ENCODE data around the gene MIA.
"Not testable (repeated sequence)": the region's sequence is repeated elsewhere in the genome, so short reads cannot be mapped to it uniquely, and the experiment has no call there.

Gene MIA

DNA sequence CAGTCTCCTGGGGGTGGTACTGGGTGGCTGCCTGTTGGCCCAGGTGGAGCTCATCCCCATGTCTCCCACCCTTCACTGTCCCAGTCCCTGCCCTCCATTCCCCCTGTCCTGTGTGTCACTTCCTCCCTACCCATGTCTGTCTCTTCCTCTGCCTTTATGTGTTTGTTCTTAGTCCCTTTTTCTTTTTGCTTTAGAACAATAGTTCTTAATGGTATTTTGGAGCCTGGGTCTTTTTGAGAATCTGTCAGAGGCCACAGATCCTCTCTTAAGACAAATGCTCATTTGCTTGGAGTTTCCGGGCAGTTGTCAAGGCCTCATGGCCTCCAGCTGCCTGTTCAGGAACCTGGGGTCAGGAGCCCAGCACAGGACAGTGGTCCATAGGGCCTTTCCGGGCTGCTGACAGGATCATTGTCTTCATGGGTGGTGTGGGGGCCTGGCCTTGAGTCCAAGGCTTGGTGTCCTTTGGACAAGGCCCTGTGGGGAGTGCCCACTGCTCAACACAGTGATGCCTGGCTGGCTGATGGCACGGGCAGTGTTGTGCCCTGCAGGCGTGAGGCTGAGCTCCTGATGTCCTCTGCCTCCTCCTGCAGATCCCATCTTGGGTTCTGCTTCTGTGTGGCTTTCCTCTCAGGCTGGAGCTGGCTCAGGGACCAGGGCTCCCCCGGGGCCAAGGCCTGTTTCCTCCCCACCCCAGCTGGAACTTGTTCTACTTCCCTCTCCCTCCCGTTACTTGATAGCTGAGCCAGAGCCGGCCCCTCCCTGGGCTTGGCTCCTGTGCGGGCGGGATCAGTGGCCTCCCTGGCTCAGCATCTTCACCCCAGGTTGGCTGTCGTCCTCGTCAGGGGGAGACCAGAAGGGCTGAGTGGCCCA lies 27.2 kb downstream of the MIA start:
- no peak for DNase-seq (ENCODE audit: low read depth in 2 of 2)

GRCh38 chr19:40803170-40803856 lies 28.0 kb downstream of the MIA start:
- no peak for DNase-seq (ENCODE audit: low read depth in 2 of 2)

- no peak for DNase-seq (ENCODE audit: low read depth in 2 of 2)
Observed at GRCh38 chr19:40803857-40804782, 28.8 kb downstream of the MIA start.

GRCh38 chr19:40804783-40805242 lies 29.5 kb downstream of the MIA start:
- no peak for DNase-seq (ENCODE audit: low read depth in 2 of 2)

DNA sequence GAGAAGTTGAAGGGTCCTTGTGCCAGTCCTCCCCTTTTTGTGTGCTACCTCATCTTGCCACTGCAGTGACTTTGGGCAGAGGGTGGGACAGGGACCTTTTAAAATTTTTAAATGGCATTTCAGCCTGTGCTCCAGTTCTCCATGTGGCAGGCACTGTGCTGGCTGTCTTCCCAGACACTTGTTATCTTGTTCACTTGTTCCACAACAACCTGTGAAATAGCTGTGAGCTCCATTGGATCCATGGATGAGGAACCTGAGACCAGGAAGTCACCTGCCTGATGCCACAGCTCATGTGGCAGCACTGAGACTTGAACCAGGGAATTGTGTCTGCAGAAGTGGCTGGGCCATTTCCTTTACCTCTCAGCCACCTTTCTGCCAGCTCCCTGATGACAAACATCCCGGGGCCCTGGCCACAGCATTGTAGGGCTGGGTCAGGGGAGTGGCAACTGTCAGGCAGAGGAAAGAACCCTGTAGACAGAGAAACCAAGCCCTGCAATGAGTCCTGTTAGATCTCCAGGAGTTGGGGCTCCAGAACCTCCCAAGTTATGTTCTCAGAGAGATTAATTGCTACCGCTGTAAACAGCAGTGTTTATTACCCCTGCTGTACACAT lies 30.0 kb downstream of the MIA start:
- DNase-seq (ENCODE audit: low read depth in 2 of 2) = no peak

DNA sequence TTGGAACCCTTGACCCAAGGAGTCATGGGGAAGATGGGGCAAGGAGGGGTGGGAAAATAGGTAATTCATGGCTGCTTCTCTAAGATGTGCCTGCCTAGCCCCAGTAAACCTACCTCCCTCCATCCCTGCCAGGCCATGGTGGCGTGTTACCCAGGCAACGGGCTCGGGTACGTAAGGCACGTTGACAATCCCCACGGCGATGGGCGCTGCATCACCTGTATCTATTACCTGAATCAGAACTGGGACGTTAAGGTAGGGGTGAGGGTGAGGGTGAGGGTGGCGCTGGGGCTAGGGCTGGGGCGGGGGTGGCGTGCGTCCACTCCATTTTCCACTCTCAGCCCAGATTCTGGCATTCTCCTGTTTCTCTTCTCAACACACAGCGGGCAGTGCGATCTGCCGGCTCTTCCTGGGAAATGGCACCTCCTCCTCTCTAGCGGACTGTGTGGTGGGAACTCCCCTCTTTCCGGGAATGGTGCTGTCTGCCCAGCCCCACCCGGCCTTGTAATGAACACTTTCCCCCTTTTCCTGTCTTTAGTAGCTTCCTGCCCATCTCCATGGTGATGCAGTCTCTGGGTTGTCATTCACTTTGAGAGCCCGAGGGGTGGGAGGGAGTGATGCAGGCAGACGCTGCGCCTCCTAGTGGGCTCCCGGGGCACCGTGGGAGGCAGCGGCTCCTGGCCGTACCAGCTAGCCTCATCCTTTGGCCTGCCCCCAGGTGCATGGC lies 31.3 kb downstream of the MIA start:
- DNase-seq (ENCODE audit: low read depth in 2 of 2) = peak; percentile 46 to 61

DNA sequence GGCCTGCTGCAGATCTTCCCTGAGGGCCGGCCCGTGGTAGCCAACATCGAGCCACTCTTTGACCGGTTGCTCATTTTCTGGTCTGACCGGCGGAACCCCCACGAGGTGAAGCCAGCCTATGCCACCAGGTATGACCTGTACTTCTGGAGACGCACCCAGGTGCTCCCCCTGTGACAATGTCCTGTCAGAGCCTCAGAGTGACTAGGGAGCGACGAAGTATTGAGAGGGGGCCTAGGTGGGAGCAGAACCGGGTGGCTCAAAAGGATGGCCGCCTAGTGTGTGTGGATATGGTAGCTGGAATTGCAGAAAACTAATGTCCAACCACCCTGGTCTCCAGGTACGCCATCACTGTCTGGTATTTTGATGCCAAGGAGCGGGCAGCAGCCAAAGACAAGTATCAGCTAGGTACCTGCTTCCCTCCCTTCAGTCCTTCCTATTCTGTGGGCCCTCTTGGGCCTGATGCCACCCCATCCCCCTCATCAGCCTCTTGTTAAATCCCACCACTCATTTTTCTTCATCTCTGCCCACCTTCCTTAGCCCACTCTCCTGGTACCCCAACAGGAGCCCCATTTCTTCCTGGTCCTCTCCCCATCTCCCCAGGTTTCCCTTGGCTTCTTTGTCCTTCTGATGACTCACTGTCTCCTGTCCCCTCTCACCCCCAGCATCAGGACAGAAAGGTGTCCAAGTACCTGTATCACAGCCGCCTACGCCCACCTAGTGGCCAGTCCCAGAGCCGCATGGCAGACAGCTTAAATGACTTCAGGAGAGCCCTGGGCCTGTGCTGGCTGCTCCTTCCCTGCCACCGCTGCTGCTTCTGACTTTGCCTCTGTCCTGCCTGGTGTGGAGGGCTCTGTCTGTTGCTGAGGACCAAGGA lies 32.1 kb downstream of the MIA start:
- no peak for DNase-seq (ENCODE audit: low read depth in 2 of 2)

DNA sequence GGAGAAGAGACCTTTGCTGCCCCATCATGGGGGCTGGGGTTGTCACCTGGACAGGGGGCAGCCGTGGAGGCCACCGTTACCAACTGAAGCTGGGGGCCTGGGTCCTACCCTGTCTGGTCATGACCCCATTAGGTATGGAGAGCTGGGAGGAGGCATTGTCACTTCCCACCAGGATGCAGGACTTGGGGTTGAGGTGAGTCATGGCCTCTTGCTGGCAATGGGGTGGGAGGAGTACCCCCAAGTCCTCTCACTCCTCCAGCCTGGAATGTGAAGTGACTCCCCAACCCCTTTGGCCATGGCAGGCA lies 32.7 kb downstream of the MIA start:
- DNase-seq (ENCODE audit: low read depth in 2 of 2) = no peak

DNA sequence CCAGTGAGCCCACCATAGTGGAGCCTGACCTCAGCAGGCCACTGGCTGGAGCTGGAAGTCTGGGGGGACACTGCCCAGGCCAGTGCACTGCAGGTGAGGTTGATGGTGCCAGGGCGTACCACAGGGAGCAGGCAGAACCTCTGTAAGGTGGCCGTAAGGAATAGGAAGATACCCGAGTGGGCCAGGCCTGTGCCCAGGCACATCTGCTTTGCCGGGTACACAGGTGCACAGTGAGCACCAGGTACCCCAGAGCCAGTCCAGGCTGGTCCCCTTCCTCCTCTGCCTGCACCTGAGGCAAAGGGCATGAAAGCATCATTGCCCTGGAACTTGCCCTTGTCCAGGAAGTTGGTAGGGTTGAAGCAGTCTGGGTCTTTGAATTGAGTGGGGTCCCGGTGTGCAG lies 33.2 kb downstream of the MIA start:
- no peak for DNase-seq (ENCODE audit: low read depth in 2 of 2)

DNA sequence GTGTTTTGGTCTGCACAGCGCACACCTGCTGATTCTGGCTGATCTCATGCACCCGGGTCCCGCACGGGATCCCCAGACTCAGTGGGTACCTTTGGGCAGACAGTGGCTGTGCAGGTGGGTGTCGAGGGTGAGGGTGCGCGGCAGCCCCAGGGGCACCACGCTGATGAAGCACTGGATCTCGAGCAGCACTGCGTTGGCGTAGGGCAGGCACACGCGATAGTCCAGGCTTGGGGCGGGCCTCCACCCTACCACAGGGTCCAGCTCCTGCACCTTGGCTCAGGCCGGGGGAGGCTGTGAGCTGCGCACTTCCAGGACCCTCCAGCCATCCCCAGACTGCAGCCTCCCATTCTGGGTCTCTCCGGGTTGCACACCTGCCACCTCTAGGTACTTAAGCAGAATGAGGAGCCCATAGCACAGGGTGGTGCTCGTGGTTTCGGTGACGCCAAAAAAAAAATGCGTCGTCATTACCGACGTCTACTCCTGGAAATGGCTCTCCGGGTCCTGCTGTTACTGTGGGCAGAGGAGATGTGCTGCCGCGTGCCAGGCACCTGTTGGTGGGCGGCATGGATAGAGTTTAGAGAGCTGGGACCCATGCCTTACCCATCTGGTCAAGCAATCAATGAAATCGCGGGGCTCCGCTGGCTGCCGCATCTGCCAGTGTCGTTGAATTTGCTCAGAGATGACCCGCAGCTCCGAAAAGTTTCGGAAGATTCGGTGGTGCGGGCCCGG lies 34.2 kb downstream of the MIA start:
- no peak for DNase-seq (ENCODE audit: low read depth in 2 of 2)

DNA sequence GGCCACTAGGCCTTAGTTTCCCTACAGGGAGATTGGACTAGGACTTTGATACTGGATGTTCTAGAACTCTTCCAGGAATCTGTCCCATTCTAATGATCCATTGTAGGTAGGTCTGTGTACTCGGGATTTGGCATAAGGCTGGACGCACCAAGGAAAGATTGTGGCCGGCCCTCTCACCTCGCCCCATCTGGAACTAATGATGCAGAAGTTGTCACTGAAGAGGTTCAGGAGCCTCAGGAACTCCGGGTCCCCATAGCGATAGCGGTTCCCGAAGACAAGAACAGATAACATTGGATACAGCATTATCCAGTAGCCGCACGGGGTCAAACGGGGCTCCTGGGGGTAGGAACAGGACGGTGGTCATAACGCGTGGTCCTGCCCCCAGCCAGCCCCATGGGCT lies 34.8 kb downstream of the MIA start:
- DNase-seq (ENCODE audit: low read depth in 2 of 2) = no peak

DNA sequence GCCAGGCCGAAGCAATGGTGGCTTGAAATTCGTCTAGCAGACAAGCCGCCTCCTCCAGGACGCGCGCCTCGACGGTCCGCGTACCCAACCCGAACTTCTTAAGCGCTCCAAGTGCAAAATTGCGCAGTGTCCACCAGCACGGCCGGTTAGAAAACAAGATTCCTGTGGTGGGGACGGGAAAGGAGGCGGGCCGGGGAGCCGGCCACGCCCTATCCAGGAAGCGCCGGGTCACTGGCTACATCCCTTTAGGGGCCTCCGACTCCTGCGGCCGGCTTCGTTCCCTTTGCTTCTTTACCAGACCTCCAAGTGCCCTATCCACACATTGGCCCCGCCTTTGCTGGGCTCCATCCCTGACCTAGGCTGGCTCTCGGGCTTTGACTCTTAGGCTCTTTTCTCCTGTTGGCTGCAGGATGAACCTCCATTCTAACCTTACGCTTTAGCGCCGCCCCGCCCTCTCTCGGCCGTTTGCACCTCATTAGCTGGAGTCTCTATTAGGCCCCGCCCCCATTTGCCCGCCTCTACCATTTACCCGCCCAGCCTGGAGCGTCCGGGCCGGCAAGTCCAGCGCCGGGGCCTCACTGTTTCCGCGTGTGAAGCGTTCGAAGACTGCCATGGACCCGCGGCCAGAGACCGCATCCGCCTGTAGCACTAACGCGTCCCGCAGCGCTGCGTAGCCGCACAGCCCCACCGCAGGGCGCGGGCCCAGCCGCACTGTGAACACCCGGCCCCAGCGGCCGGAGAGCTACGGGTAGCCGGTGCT lies 35.5 kb downstream of the MIA start:
- not testable (repeated sequence) for DNase-seq (ENCODE audit: low read depth in 2 of 2)

GRCh38 chr19:40811478-40812341 lies 36.4 kb downstream of the MIA start:
- no peak for DNase-seq (ENCODE audit: low read depth in 2 of 2)

GRCh38 chr19:40812571-40812970 lies 37.2 kb downstream of the MIA start:
- not testable (repeated sequence) for DNase-seq (ENCODE audit: low read depth in 2 of 2)

GRCh38 chr19:40813182-40813581 lies 37.9 kb downstream of the MIA start:
- DNase-seq (ENCODE audit: low read depth in 2 of 2) = no peak

GRCh38 chr19:40815223-40815622 lies 39.9 kb downstream of the MIA start:
- DNase-seq (ENCODE audit: low read depth in 2 of 2) = no peak

GRCh38 chr19:40818480-40819399 lies 43.4 kb downstream of the MIA start:
- peak in 1 of 2 donors; percentile 62 for DNase-seq (ENCODE audit: low read depth in 2 of 2)

All from stimulated activated CD4-positive, alpha-beta T cell treated with anti-CD3 and anti-CD28 coated beads, Interleukin-1b, Interleukin-23, amount 100 ng/mL, for 1 hour (primary cell).